NCI-H345 (cell line): ENCODE measurements around the gene OLFML2A.
"Not testable (repeated sequence)": the region's sequence is repeated elsewhere in the genome, so short reads cannot be mapped to it uniquely, and the experiment has no call there.

Experiments
- DNase-seq: peaks from one replicate; lab custom pipeline; 2025; lab: John Stamatoyannopoulos, UW

The OLFML2A gene

DNA sequence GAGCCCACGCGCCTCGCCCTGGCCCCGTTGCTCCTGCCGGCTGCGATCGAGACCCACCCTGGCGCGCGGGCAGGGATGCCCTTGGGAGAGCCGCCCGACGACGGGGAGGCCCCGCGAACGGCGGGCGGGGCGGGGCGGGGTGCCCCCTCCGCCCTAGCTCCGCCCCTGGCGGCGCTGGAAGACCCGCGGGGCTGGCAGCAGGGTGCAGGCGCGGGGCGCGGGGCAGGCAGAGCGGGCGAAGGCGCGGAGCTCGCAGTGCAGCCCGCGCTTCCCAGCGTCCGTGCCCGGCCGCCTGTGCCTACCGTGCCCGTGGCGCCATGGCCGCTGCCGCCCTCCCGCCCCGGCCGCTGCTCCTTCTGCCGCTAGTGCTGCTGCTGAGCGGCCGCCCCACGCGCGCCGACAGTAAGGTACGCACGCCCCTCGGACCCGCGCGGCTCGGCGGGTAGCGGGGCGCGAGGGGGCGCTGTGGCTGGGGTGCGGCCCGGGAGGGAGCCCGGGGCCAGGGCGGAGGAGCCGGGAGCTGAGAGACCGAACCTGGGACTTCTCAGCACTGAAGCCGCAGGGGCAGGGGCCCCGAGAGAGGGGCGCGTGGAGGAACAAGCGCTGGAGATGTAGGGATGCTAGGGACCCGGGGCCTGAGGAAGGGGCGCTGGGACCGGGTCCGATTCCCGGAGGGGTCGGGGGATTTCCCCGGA lies at the start of gene OLFML2A:
Gene OLFML2A (plus strand): TSS at position 180 of the 695 bp plus-strand sequence. CDS start 138 bp downstream, at position 318.
- DNase-seq: peak; percentile 40

DNA sequence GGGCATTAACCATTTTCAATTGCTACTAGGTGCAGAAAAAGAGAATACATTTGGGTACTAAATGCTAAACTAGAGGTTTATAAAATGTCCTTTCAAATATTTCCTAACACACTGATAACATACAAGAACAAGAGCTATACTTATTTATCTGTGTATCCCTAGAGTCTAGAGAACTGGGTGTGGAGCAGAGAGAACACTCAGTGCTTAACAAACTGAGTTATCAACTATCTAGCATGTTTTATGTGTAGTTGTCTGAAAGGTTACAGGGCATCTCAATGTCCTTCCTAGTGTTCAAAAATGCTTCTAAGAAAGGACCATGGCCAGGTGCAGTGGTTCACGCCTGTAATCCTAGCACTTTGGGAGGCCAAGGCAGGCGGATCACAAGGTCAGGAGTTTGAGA lies 46.2 kb upstream of the OLFML2A start:
- DNase-seq: no peak

DNA sequence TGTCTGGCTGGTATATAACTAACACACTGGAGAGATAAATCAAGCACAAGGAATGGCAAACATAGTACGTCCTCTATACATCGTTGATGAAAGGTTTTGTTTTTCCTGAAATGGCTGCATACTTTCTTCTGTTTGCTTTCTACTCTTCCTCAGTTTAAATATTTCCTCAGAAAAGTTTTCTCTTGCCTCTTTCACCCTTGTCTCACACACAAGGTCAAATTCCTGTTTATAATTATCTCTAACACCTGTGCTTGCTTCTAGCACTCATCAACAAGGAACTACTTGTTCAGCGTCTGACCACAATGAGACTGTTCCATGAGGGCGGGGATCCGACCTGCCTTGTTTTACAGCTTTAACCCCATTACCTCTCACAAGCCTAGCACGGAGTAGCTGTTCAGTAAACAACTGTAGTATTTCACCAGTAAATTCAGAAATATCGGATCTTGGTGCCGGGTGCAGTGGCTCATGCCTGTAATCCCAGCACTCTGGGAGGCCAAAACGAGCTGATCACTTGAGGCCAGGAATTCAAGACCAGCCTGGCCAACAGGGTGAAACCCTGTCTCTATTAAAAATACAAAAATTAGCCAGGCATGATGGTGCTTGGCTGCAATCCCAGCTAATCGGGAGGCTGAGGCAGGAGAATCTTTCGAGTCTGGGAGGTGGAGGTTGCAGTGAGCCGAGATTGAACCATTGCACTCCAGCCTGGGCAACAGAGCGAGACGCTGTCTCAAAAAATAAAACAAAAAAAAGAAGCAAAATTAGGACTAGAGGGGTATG lies 42.8 kb upstream of the OLFML2A start:
- DNase-seq: no peak

DNA sequence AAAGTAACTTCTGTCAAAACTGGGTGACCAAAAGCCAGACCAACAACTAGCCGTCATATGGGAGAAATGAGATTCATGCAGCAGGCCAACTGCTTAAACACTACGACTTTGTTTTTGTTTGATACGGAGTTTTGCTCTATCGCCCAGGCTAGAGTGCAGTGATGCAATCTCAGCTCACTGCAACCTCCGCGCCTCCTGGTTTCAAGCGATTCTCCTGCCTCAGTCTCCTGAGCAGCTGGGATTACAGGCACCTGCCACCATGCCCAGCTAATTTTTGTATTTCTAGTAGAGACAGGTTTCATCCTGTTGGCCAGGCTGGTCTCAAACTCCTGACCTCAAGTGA lies 42.2 kb upstream of the OLFML2A start:
- not testable (repeated sequence) for DNase-seq

DNA sequence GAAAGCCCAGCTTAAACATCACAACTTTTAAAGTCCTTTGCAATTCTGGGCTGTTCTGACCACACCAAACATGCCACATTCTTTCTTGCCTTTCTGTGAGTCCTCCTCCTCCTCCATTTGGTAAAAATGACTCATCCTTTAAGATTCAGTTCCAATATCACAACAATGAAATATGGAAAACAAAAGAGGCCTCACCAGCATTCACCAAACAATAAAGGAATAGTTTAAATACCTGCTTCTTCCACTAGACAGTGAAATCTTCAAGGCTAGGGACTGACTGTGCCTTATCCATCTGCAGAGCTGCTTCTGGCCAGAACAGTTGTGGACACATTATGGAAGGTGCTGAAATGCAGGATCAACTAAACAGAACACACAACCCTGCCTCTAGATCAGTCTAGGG lies 41.8 kb upstream of the OLFML2A start:
- no peak for DNase-seq

DNA sequence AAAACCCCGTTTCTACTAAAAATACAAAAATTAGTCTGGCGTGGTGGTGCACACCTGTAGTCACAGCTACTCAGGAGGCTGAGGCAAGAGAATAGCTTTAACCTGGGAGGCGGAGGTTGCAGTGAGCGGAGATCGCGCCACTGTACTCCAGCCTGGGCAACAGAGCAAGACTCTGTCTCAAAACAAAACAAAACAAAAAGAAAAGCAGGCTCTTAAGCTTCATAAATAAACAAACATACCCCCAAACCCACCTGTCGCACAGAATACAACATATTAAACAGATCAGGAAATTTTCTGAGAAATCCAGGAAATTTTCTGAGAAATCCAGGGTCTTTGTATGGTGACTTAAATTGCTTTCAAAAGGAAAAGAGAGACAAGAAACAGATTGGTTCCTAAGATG lies 38.9 kb upstream of the OLFML2A start:
- DNase-seq: not testable (repeated sequence)

DNA sequence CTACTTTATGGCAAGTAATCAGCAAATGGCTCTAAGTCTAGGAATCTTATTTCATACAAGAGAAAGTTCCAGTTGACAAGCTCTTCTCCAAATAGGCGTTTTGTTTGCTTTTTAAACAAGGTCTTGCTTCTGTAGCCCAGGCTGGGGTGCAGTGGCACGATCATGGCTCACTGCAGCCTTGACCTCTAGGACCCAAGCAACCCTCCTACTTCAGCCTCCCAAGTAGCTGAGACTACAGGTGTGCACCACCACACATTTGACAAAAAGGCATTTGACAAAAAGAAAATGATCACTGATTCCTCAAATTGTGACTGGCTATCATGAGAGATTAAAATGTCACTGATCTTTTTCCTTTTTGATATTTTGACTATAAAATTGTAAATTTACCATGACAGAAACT lies 37.6 kb upstream of the OLFML2A start:
- DNase-seq: no peak

DNA sequence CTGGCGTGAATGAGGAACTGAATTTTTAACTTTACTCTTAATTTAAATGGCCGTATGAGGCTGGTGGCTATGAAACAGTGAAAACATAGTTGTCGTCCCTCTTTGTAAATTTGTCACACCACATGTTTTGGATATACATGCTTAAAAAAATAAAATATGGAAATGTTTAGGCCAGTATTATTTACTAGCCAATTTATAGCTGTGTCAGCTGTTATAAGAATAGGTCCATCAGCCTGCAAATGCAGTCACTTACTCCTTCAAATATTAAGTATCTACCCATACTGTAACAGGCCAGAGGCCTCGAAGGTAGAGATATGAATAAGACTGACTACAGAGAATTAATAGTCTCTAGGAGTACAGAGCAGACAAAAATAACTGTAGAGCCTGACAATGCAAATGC lies 35.8 kb upstream of the OLFML2A start:
- DNase-seq: no peak

DNA sequence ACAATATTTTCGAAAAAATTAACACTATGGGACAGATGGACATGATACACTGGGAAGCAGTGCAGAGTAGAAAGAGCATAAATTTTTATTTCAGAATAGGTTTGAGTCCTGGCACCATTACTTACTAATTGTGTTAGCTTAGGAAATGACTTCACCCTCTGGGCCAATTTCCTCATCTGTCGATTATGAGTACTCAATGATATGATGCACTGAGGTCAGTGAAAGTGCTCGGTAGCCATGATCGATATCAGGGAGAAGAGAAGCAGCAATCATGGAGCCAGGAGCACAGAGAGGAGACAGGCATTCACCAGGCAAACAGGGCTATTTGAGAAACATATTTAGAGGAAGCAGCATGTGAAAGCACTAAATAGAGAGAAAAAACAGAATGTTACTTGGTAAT lies 35.3 kb upstream of the OLFML2A start:
- no peak for DNase-seq

DNA sequence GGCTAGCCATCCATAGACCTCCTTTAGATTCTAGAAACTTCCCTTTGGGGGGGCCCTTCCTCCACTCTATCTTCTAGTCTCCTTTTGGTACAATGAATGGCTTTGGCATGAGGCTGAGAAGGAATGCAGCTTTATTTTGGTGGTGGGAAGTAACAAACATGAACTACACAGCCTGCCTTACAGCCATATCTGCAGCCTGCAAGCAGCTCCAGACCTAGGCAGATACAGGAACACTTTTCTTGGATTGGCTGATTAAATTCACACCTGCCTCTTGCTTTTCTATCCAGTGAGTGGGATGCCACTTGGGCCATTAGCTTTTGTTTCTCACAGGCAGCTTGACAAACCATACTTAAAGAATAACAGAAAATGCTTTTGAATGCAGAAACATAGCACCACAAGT lies 34.0 kb upstream of the OLFML2A start:
- no peak for DNase-seq

DNA sequence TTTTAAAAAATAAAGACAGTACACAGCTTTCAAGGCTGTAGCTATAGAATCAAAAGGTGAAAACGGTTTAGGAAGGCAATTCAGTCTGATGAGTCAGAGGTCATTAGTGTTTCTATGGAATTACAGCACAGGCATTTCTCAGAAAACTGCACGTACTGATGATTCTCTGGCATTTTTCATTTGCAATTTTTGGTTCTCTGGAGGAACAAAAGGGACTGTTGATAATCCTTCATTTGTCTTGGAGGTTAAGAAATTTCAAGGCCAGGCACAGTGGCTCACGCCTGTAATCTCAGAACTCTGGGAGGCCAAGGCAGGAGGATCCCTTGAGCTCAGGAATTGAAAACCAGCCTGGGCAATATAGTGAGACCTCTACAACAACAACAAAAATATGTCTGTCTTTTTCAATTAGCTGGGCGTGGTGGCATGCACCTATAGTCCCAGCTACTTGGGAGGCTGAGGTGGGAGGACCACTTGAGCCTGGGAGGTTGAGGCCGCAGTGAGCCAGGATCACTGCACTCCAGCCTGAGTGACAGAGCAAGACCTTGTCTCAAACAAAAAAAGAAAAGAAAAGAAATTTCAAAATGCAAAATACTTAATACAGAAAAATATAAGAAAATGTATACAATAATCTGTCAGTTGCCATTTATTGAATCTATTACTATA lies 33.1 kb upstream of the OLFML2A start:
- DNase-seq: no peak

DNA sequence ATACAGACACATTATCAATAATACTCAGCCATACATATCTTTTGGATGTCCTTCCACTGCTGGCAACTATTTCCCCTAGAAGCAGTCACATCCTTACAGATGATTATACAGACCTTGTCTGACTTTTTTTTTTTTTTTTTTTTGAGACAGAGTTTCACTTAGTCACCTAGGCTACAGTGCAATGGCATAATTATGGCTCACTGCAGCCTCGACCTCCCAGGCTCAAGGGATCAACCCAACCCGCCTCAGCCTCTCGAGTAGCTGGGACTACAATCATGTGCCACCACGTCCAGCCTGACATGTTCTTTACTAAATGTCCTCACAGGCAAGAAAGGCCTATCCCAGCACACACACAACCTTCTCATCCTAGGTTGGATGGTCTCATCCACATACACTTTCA lies 29.9 kb upstream of the OLFML2A start:
- no peak for DNase-seq

DNA sequence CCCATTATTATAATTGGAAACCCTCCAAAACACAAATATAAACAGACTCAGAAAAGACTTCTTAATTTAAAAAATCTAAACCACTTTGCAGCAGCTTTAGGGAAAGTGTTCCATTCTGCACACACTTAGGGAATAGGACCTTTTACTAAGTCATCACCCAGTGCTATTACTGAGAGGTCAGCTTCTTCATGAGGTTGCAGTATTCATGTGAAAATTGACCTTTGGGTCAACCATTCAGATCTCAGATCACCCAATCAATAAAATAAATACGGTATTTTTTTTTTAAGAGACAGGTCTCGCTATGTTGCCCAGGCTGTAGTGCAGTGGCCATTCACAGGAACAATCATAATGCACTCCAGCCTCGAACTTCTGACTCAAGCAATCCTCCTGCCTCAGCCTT lies 27.6 kb upstream of the OLFML2A start:
- DNase-seq: no peak

DNA sequence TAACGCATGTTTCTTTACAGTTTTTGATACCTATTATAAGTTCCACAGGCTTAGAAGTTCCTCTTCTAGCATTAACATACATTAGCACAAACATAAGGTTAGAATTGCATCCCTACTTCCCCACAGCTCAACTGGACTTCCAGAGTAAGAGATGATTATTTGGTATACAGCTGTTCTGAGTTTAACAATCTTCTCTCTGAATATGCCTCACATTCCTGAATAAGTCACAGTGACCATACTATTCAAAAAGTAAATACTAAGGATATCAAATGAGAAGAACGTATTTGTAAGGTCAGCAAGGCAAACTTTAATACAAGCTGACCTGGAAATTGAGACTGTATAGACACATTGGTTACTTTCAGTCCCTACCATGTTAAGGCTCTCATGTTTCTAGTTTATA lies 27.2 kb upstream of the OLFML2A start:
- no peak for DNase-seq

DNA sequence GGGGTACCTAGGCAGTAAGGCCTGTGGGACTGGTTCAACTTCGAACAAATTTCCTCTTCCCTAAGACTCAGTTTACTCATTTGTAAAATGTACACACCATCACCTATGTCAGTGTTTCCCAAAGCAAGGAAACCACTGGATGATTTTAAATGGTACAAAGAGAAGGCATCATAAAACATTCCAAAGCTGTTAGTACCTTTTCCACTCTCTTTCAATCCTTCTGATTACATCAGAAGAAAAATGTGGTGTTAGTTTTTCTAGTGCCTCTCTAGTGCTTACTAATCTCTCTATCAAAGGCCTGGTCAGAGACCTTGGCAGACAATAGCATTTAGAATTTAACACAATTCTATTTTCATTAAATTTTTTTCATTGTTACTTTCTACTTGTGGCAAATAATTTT lies 24.0 kb upstream of the OLFML2A start:
- no peak for DNase-seq

DNA sequence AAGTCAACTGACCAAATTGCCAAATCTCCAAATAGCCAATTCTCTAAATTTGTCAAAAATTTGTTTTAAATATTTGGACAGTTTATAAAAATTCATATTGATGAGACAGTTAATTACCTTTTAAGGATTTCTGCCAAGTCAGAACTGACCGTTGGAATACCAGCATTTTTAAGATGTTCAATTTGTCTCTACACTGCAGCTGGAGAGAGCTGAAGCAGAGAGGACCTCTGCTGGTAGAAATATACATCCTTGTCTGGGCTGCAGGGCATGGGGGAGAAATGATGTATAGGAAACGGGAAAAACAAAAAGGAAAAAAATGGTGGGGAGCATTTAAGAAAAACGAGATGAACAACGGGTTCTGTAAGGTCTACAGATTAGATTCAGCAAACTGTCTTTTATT lies 22.6 kb upstream of the OLFML2A start:
- DNase-seq: no peak

DNA sequence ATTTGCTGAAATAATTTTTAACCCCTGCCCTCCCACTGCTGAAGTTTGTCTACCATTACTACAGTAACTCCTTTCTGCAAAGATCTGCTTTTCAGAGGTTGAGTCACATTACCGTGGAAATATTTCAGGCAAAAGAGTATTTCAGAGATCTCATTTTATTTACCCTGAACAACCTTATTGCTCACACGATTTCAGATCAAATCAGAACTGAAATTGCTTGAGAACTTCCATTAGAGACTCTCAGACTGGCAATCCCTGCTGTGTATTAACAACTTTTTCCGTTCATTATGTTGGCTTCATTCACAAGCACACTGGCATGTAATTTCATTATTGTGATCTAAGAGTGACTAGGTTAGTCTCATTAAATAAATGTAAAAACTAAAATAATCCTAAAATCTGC lies 21.9 kb upstream of the OLFML2A start:
- DNase-seq: no peak

DNA sequence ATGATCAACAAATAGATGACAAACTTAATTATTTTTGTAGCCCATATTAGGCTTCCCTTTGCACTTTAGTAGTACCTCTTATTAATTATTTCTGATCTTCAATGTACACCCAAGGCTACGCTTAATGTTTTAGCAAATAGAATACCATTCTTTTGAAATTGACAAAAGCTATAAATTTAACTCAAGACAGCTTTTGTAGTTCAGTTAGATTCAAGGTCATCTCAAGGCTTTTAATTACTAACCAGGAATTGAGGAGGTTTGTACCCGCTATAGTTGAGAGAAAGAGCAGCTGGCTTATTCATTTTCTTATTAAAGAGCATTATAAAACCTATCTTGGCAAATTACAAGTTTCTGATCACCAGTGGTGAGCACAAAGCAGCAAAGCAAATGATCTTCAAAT lies 20.9 kb upstream of the OLFML2A start:
- no peak for DNase-seq

DNA sequence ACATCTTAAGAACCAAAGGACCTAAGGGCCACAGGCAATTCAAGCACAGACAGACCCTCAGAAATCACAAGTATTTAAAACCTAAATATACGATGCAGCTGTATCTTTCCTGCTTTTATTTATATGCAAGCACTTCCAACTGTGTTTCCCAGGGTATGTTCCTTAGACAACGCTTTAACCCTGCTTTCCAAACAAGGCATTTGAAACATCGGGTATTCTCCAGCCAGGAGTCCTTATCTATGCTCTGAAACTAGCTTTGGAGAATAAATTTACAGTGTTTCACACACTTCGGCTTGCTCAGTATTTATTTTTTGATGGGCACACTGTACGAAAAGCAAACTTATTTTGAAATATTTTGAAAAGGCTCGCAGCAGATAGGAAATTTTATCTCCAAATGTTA lies 19.3 kb upstream of the OLFML2A start:
- DNase-seq: no peak

DNA sequence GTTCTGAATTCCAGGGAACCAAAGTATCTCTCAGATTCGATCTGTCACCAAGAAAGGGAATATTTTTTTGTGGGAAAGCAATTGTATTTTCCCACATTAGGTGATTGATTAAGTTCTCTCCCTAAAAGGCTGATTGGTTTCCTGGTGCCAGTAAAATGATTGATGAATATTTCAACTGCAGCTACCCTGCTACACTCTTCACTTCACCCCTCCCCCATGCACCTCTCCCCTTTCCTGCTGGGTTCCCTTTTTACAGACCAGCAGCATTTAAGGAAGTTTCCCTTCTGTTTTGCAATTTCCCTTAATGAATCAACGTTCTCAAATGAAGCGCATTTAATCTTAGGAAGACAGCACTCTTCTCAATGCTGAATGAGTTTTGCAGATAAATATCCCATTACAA lies 18.9 kb upstream of the OLFML2A start:
- no peak for DNase-seq

DNA sequence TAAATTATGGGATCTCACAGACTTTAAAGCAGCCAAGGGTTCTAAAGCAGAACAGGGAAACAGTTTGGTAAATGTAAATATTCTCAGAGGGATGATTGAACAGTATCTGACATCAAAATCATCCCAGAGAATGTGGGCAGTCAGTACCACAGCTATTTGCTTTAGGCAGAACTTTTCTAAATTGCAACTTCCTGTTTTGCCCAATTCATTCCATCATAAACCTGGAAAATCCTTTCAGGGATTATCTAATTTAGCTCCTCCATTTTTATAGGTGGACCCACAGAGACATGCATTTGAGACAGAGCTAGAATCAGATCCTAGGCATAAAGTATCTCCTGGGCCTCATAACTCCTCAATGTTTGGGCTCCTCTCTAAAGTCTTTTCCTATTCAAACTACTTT lies 18.2 kb upstream of the OLFML2A start:
- DNase-seq: no peak

DNA sequence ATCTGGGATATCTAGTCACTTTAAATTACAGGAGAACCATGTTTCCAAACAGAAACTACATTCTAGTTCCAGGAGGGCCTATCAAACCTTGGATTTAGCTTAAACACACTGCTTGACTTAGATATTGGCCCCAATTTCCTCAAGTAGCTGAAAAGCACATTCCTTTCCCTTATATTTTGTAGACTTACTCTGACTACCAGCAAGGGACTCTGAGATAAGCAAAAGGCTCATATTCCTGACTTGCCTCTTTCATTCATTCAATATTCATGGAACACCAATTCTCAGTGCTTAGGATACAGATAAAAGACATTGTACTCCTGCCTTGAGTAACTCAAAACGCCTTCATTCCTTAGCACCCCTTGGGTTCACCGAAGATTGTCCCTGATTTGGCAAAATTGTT lies 17.6 kb upstream of the OLFML2A start:
- no peak for DNase-seq

DNA sequence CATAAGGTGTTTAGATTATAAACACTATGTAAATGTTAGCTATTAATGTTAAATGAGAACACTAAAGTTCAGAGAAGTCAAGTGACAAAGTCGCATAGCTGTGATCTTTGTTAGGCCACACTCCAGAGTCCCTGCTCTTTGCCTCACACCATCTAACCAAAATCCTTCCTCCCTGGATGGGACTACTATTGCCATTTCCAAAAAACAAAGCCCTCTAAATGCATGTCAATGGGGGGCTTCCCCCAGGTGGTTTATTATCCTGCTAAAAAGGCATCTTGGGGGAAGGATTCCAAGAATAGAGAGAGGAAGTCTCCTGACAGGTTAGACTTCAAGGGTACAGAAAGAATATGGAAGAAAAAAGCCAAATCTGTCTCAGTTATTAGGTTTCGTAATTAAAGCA lies 16.2 kb upstream of the OLFML2A start:
- no peak for DNase-seq
